COLO829 (cell line): ENCODE data around the gene FMN2.
"Not testable (repeated sequence)": the region's sequence is repeated elsewhere in the genome, so short reads cannot be mapped to it uniquely, and the experiment has no call there.

ENCODE experiments used
- DNase-seq: peaks from one replicate; pipeline ENCODE4 v3.0.0; 2012; ENCODE audit warnings: low spot score

FMN2 gene

DNA sequence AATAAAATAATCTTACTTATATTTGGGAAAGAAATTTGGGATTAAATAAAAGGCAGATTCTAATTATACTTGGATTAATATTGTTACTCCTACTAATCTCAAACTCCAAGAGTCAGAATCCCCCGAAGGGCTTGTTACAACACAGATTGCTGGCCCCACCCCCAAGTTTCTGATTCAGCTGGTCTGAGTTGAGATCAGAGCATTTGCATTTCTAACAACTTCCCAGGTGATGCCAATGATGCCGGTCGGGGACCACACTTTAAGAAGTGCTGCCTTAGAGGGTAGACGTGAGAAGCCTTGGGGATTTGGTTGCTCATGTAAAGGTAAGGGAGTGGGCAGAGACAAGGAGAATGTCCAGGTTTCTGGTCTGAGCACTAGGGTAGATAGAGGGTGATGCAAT is 47.2 kb downstream of the FMN2 start:
- DNase-seq, result no peak

DNA sequence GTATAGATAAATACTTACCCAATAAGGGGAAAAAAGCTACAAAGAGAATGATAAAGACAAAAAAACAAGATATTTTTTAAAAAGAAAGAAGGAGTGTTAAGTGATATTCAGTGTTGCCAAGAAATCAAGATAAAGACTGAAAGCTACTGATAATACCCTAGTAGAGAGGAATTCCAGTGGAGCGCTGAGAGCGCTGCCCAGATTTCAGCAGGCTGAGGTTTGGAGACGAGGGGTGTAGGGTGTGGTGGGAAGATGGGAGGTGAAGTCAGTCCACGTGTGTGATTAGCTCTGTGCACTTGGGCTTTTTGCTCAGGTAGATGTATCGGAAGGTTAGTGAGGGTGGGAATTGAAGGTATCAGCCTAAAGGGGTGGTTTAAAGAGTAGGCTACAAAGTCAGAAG is 47.8 kb downstream of the FMN2 start:
- DNase-seq, result no peak

DNA sequence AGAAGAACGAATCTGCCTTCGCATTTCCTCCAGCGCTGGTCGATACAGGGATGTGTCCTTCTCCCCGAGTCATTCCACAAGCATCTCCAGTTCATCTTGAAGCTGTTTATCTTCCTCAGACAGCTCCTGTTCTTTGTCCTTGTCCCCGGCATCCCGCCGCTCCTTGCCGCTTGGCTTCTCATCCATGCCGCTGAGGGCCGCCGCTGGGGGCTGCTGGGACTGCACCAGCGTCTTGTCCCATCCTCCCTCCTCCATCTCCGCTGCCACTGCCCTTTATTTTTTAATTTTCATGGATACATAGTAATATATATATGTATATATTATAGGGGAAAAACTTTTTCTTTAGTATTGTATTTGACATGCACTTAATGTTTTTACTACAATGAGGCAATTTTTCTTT is 53.4 kb downstream of the FMN2 start:
- no peak for DNase-seq

GRCh38 chr1:240148333-240148732 is 56.6 kb downstream of the FMN2 start:
- DNase-seq, result no peak

DNA sequence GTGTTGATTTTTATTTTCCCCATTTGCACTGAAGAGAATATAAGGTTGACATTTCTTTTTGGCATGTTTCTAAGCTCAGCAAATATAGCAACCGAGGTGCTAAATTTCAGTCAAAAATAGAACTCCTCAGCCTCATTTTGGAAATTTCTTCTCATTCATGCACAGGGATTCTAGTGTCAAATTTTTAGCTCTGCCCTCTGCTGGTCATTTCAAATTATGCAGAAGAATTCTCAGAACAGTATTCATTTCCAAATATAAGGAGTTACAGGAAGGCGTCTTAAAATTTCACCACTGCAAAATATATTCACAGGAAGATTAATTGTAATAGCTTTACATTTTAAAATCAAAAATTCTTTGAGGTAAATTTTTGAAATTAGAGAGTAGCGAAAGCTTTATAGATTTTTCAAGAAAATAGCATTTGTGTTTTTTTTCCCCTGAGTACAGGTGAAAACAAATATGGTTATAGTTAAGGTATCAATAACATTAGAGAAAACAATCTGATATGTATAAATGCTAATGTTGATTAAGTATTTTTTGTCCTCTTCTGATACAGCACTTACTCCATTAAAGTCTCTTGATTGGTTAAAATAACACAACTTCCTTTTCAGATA is 57.9 kb downstream of the FMN2 start:
- DNase-seq, result peak; percentile 14

- DNase-seq, result no peak
These were observed 59.6 kb downstream of the FMN2 start for GRCh38 chr1:240151136-240151735.

DNA sequence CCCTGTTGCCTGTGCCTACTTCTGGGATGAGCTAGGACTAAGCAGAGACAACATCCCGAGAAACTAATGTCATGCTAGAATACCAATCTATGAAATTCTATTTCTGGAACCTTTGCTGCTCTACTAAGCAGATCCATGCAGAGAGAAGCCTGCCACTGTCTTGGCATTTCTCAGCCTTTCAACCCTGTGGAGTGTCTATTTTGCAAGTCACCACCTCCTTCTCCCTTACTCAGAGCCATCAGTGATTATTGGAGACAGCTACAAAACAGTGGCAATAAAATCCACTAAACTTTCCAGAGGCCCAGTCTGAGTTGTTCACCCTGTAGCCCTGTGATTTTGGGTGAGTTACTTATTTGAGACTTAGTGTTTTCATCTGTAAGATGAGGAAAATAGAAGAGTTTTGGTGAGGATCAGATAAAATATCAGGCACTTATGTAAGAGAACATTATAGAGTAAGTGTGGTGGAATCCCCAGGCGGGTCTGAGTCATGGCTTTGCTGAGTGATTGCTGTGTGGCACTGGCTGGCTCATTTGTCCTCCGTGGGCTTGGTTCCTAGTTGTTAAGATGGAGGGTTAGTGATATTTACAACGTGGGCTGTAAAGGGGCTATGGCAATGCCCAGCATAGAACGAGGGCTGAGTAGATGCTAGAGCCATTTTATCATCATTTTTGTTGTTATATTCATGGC is 61.1 kb downstream of the FMN2 start:
- peak; percentile 15 for DNase-seq

DNA sequence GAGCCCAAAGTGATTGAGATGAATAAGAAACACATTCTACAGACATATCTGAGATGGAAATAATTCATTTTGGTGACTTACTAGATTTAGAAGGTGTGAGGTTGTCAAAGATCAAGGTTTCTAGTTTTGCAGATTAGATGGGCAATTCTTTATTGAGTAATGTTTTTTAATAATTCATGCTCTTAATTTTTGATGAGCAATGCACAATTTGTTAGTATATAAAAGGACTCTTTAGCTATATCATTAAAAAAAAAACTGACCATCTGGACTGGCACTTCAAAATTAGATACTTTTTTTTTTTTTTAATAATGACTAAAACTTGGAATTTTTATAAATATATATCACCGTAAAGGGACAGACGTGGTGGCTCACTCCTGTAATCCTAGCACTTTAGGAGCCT is 63.9 kb downstream of the FMN2 start:
- no peak for DNase-seq

DNA sequence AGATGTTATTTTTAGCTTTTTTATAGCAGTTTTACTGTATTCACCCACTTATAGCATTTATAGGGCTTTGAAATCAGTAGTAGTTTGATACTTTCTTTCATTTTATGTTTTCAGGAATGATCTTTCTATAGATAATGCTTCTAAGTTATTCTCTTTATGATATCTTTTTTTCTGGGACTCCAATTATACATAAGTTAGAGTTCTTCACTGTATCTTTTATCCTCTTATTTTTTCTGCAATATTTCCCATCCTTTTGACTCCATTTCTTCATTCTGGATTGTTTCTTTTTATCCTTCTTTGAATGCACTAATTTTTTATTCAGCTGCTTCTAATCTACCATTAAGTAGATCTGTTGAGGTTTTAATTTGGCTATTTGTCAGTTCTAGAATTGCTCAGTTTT is 73.1 kb downstream of the FMN2 start:
- no peak for DNase-seq

- DNase-seq, result peak; percentile 61
These were observed 77.5 kb downstream of the FMN2 start for GRCh38 chr1:240169188-240169587.

- no peak for DNase-seq
These were observed 78.6 kb downstream of the FMN2 start for GRCh38 chr1:240170266-240170665.

DNA sequence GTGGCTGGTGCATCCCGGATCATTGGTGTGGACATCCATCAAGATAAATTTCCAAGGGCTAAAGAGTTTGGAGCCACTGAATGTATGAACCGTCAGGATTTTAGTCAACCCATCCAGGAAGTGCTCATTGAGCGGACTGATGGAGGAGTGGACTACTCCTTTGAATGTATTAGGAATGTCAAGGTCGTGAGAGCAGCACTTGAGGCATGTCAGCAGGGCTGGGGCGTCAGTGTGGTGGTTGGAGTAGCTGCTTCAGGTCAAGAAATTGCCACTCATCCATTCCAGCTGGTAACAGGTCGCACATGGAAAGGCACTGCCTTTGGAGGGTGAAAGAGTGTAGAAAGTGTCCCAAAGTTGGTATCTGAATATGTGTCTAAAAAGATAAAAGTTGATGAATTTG is 79.1 kb downstream of the FMN2 start:
- DNase-seq, result no peak

GRCh38 chr1:240171907-240172306 is 80.2 kb downstream of the FMN2 start:
- DNase-seq, result no peak

DNA sequence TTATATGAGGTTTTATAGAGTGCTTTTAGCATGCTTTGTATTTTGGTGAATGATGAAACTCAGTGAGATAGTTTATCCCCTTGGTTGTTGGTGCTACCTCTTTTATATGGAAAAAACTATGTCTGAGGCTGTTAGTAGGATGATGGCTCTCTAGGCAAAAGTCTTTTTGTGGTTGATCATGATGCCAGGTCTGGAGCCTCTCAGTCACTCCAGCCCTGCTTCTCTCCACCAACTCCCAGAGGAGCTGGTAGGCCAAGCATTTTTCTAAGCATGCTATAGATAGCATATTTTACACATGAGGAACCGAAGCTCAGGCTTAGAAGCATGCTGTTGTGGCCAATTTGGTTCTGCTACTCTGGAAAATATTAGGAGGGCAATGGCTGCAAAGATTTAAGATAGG is 82.2 kb downstream of the FMN2 start:
- no peak for DNase-seq

DNA sequence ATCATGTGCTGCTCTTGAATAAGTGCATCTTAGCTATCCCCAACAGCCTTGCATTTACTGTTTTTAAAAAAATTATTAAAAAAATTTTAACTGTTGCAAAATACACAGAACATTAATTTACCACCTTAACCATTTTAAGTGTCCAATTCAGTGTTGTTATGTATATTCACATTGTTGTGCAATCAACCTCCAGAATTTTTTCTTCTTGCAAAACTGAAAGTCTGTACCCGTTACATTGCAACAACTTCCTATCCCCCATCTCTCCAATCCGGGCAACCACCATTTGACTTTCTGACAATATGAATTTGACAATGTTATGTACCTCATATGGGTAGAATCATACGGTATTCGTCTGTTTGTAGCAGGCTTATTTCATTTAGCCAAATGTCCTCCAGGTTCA is 83.1 kb downstream of the FMN2 start:
- no peak for DNase-seq

GRCh38 chr1:240178366-240178765 is 86.7 kb downstream of the FMN2 start:
- no peak for DNase-seq

DNA sequence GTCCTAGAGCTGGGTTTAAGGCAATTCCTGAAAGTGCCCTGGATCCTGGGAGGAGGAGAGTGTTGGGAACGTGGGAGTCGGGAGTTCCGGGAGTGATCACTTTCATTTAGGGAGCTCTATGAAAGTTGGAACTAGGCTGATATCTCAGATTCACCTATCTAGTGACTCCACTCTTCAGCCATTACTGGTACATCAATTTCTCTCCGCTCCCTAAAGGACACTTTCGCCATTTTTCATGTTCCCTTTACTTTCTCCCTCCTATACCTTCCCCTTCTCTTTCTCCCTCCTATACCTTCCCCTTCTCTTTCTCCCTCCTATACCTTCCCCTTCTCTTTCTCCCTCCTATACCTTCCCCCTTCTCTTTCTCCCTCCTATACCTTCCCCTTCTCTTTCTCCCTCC is 93.0 kb downstream of the FMN2 start:
- DNase-seq, result not testable (repeated sequence)

- no peak for DNase-seq
These were observed 96.5 kb downstream of the FMN2 start for GRCh38 chr1:240188139-240188538.

- DNase-seq, result peak; percentile 58
These were observed 97.8 kb downstream of the FMN2 start for GRCh38 chr1:240189386-240189989.

DNA sequence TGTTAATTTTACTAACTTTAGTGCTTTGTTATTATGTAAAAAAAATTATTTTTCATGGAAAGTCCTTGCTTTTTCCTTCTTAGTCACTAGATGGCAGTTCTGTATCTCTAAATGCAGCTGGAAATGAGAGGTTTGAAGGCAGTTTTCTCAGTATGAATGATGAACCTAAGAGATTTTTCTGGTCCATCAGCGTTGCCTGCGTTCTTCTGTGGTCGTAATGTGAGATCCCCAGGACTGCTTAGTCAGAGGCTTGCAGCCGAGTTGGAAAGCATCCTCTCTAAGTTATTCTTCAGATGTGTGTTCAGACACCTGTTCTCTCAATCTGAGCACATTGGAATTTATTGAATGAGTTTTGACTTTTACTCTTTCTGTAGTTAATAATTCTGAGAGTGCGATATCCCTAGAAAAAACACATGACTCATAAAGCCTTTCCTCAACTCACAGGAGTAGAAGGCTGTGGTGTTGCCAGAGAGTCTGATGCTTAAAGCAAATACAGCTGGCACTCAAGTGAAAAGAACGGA is 99.3 kb downstream of the FMN2 start:
- DNase-seq, result peak; percentile 85

DNA sequence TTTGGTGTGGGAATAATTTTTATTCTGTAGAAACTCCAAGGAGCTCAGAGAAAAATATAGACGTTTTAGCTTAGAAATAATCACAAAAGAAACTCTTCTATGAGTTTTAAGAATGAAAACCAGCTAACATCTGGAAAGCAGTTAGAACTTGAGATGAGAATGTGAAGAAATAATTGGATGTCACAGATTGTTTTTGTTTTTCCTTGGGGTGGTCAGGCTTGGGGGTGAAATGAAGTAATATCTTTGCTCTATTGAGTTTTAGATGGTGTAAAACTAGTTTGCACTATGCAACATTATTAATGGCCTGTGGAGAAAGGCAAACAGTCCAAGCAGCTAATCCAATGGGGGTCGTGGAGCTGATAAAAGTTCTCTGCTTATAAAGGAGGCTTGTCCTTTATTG is 101.2 kb downstream of the FMN2 start:
- DNase-seq, result no peak

- DNase-seq, result no peak
These were observed 102.0 kb downstream of the FMN2 start for GRCh38 chr1:240193679-240194078.

- DNase-seq, result no peak
These were observed 102.4 kb downstream of the FMN2 start for GRCh38 chr1:240194120-240194519.
